HG03135 (cell line): ENCODE data around the gene NOTCH4.

ENCODE experiments used
- ATAC-seq: cut with Tn5 transposase; IDR thresholded peaks from one replicate; pipeline ENCODE4 v1.9.1; 2021; ENCODE audit warnings: mild to moderate bottlenecking, moderate library complexity; ENCODE audit not compliant: unreplicated experiment

The NOTCH4 gene

GRCh38 chr6:32147401-32148132 is 76.3 kb downstream of the NOTCH4 start:
- ATAC-seq = no peak

GRCh38 chr6:32146687-32147086 is 77.2 kb downstream of the NOTCH4 start:
- ATAC-seq = no peak

GRCh38 chr6:32146287-32146686 is 77.6 kb downstream of the NOTCH4 start:
- no peak for ATAC-seq
